ENCODE results near the gene SEMA3G.

- TF ChIP-seq ZNF274 (IDR thresholded peaks at IDR 0.05; ENCODE audit: low read depth, low read length): no peak
- no peak for TF ChIP-seq YY1 (IDR thresholded peaks at IDR 0.05; ENCODE audit: insufficient read depth, insufficient read length)
- no peak for TF ChIP-seq SUZ12 (IDR thresholded peaks at IDR 0.05; ENCODE audit: extremely low read depth, insufficient read depth, insufficient read length)
Observed at GRCh38 chr3:52454938-52455282, 10.0 kb upstream of the SEMA3G start.
